Neural cell (in vitro differentiated cells): Measurements from ENCODE around the gene SPR. TPM values are rescaled to one million over a fixed set of nuclear protein-coding genes. Genes with fewer than 3 reads are reported as not detected.

Experiments used
- H2AFZ ChIP-seq: fragments of 200-600, 300-800 bp; sonication (generic), shearing (Covaris generic); 2 replicates; pipeline ENCODE4 v1.6.0; 2014; ENCODE audit warnings: low read depth, mild to moderate bottlenecking, antibody characterized with exemption, low read length, moderate library complexity
- H3F3A ChIP-seq: fragments of 200-600 bp; shearing (Covaris generic); 2 replicates; pipeline ENCODE4 v1.6.1; 2016; ENCODE audit warnings: mild to moderate bottlenecking, moderate library complexity, mixed read lengths, antibody characterized with exemption, low read length; ENCODE audit not compliant: insufficient read depth, poor library complexity, severe bottlenecking
- H3K27ac ChIP-seq: fragments of 200-600, 300-800 bp; sonication (generic), shearing (Covaris generic); 2 replicates; pipeline ENCODE4 v1.5.1; 2014; ENCODE audit warnings: mild to moderate bottlenecking, low read length, moderate library complexity
- H3K27me3 ChIP-seq: fragments of 300-800, 200-600 bp; sonication (generic), shearing (Covaris generic); 2 replicates; pipeline ENCODE4 v1.6.0; 2014; ENCODE audit warnings: mild to moderate bottlenecking, low read depth, low read length, moderate library complexity; ENCODE audit not compliant: insufficient read depth
- H3K36me3 ChIP-seq: fragments of 300-800, 200-600 bp; sonication (generic), shearing (Covaris generic); 2 replicates; pipeline ENCODE4 v1.5.1; 2014; ENCODE audit warnings: mild to moderate bottlenecking, antibody characterized with exemption, low read length, moderate library complexity; ENCODE audit not compliant: insufficient read depth
- H3K4me2 ChIP-seq: fragments of 300-800, 200-600 bp; sonication (generic), shearing (Covaris generic); 2 replicates; pipeline ENCODE4 v1.6.0; 2014; ENCODE audit warnings: mild to moderate bottlenecking, low read length
- H3K4me3 ChIP-seq: fragments of 300-800, 200-600 bp; sonication (generic), shearing (Covaris generic); 2 replicates; pipeline ENCODE4 v1.5.1; 2014; ENCODE audit warnings: mild to moderate bottlenecking, low read length, moderate library complexity
- H3K79me2 ChIP-seq: fragments of 200-600 bp; shearing (Covaris generic); replicated peaks from 2 replicates; pipeline ENCODE4 v1.6.0; 2014; ENCODE audit warnings: mild to moderate bottlenecking, low read length, moderate library complexity; ENCODE audit not compliant: insufficient read depth
- H3K9ac ChIP-seq: fragments of 300-800, 200-600 bp; sonication (generic), shearing (Covaris generic); 2 replicates; pipeline ENCODE4 v1.6.1; 2016; ENCODE audit warnings: mild to moderate bottlenecking, low read length, mixed read lengths
- H3K9me2 ChIP-seq: fragments of 200-600 bp; shearing (Covaris generic); 2 replicates; pipeline ENCODE4 v1.6.1; 2016; ENCODE audit warnings: mild to moderate bottlenecking, low read length, mixed read lengths; ENCODE audit not compliant: insufficient read depth
- H3K9me3 ChIP-seq: fragments of 200-600, 300-800 bp; sonication (generic), shearing (Covaris generic); 2 replicates; pipeline ENCODE4 v1.6.1; 2016; ENCODE audit warnings: mild to moderate bottlenecking, mixed run types, low read length, moderate library complexity, mixed read lengths
- H4K20me1 ChIP-seq: fragments of 200-600 bp; shearing (Covaris generic); 2 replicates; pipeline ENCODE4 v1.6.1; 2016; ENCODE audit warnings: mild to moderate bottlenecking, mixed run types; ENCODE audit not compliant: insufficient read depth
- EP300 ChIP-seq: fragments of 450-650 bp; conservative IDR thresholded peaks from 2 replicates; pipeline ENCODE4 v1.6.1; 2014; ENCODE audit warnings: antibody characterized with exemption, mild to moderate bottlenecking, moderate library complexity; ENCODE audit not compliant: poor library complexity, severe bottlenecking
- EZH2 ChIP-seq: fragments of 200-600, 300-800 bp; shearing (Covaris generic), sonication (generic); IDR thresholded peaks from 2 replicates; pipeline ENCODE4 v1.6.1; 2014; ENCODE audit warnings: antibody characterized with exemption, low read length, borderline replicate concordance, mild to moderate bottlenecking; ENCODE audit not compliant: insufficient read depth, poor library complexity, severe bottlenecking
- MXI1 ChIP-seq: fragments of 450-650 bp; conservative IDR thresholded peaks from 2 replicates; pipeline ENCODE4 v1.6.1; 2014; ENCODE audit warnings: antibody characterized with exemption, mild to moderate bottlenecking; ENCODE audit not compliant: poor library complexity, severe bottlenecking
- POLR2AphosphoS5 ChIP-seq: IDR thresholded peaks from 2 replicates; pipeline ENCODE4 v1.6.1; 2012
- RAD21 ChIP-seq: fragments of 450-650 bp; conservative IDR thresholded peaks from 2 replicates; pipeline ENCODE4 v1.6.1; 2014; ENCODE audit warnings: antibody characterized with exemption, mild to moderate bottlenecking, moderate library complexity
- SMC3 ChIP-seq: fragments of 450-650 bp; conservative IDR thresholded peaks from 2 replicates; pipeline ENCODE4 v1.6.1; 2014; ENCODE audit warnings: antibody characterized with exemption, mild to moderate bottlenecking, moderate library complexity; ENCODE audit not compliant: poor library complexity
- TAF1 ChIP-seq: IDR thresholded peaks from 2 replicates; pipeline ENCODE4 v1.6.1; 2012; ENCODE audit warnings: low read depth
- polyA plus RNA-seq: library from polyadenylated mRNA; depleted of rRNA; stranded (reverse); fragments of >200 nt; gene quantifications from 2 replicates; pipeline ENCODE4 v1.2.3, GENCODE V29; 2014
- TF ChIP-seq, protein P1 (sequence below): IDR thresholded peaks from 2 replicates; pipeline ENCODE4 v1.6.1; 2012; ENCODE audit warnings: borderline replicate concordance
- TF ChIP-seq, protein P2 (sequence below): fragments of 450-650 bp; IDR thresholded peaks from 2 replicates; pipeline ENCODE4 v1.5.1; 2014; ENCODE audit warnings: antibody characterized with exemption, mild to moderate bottlenecking, moderate library complexity; ENCODE audit not compliant: poor library complexity, severe bottlenecking

The SPR gene
- polyA plus RNA-seq, 1 donor from 2014 or later = 1.8 TPM

DNA sequence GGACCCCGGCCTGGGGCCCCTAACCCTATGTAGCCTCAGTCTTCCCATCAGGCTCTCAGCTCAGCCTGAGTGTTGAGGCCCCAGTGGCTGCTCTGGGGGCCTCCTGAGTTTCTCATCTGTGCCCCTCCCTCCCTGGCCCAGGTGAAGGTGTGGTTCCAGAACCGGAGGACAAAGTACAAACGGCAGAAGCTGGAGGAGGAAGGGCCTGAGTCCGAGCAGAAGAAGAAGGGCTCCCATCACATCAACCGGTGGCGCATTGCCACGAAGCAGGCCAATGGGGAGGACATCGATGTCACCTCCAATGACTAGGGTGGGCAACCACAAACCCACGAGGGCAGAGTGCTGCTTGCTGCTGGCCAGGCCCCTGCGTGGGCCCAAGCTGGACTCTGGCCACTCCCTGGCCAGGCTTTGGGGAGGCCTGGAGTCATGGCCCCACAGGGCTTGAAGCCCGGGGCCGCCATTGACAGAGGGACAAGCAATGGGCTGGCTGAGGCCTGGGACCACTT, 46.5 kb downstream of the SPR start:
- Histone ChIP-seq H3K4me3 (no peak overlapping the region), H3K79me2 (no peaks in the 10 kb centered on the region), H3K9ac (no peak overlapping the region), H3K36me3 (no peaks in the 10 kb centered on the region), H3K9me2 (no peaks in the 10 kb centered on the region), H3K27me3 (no peaks in the 10 kb centered on the region), H2AFZ (no peak overlapping the region), H3K27ac (no peak overlapping the region), H3K4me2 (no peak overlapping the region), H3F3A (no peaks in the 10 kb centered on the region), H4K20me1 (no peaks in the 10 kb centered on the region), H3K9me3 (no peaks in the 10 kb centered on the region)
- TF ChIP-seq, protein P1, sequence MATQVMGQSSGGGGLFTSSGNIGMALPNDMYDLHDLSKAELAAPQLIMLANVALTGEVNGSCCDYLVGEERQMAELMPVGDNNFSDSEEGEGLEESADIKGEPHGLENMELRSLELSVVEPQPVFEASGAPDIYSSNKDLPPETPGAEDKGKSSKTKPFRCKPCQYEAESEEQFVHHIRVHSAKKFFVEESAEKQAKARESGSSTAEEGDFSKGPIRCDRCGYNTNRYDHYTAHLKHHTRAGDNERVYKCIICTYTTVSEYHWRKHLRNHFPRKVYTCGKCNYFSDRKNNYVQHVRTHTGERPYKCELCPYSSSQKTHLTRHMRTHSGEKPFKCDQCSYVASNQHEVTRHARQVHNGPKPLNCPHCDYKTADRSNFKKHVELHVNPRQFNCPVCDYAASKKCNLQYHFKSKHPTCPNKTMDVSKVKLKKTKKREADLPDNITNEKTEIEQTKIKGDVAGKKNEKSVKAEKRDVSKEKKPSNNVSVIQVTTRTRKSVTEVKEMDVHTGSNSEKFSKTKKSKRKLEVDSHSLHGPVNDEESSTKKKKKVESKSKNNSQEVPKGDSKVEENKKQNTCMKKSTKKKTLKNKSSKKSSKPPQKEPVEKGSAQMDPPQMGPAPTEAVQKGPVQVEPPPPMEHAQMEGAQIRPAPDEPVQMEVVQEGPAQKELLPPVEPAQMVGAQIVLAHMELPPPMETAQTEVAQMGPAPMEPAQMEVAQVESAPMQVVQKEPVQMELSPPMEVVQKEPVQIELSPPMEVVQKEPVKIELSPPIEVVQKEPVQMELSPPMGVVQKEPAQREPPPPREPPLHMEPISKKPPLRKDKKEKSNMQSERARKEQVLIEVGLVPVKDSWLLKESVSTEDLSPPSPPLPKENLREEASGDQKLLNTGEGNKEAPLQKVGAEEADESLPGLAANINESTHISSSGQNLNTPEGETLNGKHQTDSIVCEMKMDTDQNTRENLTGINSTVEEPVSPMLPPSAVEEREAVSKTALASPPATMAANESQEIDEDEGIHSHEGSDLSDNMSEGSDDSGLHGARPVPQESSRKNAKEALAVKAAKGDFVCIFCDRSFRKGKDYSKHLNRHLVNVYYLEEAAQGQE = no peak
- TF ChIP-seq POLR2AphosphoS5 = no peak
- no peak for TF ChIP-seq EP300
- no peak for TF ChIP-seq SMC3
- no peak for TF ChIP-seq RAD21
- TF ChIP-seq, protein P2, sequence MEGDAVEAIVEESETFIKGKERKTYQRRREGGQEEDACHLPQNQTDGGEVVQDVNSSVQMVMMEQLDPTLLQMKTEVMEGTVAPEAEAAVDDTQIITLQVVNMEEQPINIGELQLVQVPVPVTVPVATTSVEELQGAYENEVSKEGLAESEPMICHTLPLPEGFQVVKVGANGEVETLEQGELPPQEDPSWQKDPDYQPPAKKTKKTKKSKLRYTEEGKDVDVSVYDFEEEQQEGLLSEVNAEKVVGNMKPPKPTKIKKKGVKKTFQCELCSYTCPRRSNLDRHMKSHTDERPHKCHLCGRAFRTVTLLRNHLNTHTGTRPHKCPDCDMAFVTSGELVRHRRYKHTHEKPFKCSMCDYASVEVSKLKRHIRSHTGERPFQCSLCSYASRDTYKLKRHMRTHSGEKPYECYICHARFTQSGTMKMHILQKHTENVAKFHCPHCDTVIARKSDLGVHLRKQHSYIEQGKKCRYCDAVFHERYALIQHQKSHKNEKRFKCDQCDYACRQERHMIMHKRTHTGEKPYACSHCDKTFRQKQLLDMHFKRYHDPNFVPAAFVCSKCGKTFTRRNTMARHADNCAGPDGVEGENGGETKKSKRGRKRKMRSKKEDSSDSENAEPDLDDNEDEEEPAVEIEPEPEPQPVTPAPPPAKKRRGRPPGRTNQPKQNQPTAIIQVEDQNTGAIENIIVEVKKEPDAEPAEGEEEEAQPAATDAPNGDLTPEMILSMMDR = no peak
- no peak for TF ChIP-seq MXI1
- no peak for TF ChIP-seq EZH2
- no peak for TF ChIP-seq TAF1

DNA sequence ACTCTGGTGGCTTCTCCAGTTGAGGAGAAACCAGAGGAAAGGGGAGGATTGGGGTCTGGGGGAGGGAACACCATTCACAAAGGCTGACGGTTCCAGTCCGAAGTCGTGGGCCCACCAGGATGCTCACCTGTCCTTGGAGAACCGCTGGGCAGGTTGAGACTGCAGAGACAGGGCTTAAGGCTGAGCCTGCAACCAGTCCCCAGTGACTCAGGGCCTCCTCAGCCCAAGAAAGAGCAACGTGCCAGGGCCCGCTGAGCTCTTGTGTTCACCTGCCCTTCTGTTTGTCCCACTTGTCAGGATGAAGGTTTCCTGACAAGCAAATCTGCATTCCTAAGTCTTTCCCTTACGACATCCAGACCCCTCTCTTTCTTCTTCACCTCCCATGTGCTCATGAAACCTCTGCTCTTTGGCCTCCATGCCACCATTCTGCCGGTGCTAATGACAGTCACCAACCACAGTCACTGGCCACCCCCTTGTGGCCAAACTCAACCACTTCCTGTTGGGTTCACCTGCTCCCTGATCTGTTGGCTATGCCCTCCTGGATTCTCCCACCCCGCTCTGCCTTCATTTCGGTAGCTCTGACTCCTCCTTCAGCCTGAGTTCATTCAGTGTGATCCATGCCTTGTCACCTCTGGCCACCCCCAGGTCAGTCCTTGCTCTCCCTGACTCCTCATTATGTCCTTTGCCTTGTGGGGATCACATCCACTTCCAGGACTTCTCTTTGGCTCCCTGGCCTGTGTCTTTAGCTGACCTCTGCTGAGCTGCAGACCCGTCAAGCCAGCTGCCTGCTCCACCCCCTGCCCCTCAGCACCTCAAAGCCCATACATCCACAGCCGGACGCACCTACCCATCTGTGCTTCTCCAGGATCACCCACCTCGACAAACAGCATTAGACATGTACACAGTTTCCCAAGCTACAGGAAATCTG, 47.7 kb downstream of the SPR start:
- Histone ChIP-seq H3K4me3 (no peak overlapping the region), H3K27ac (no peak overlapping the region), H2AFZ (no peak overlapping the region), H3K4me2 (no peak overlapping the region), H3K27me3 (no peaks in the 10 kb centered on the region), H3K9me2 (no peaks in the 10 kb centered on the region), H3K9me3 (no peaks in the 10 kb centered on the region), H3K79me2 (no peaks in the 10 kb centered on the region), H3F3A (no peaks in the 10 kb centered on the region), H3K9ac (no peak overlapping the region), H3K36me3 (no peaks in the 10 kb centered on the region), H4K20me1 (no peaks in the 10 kb centered on the region)
- TF ChIP-seq, protein P2 = no peak
- TF ChIP-seq SMC3 (no peak), EP300 (no peak)
- TF ChIP-seq, protein P1 = no peak
